ENCODE measurements around the gene FGR. TPM values are rescaled to one million over a fixed set of nuclear protein-coding genes. Genes with fewer than 3 reads are reported as not detected.
A peak's percentile ranks its signal among the peaks of the same experiment; 100 is the strongest.

The FGR gene
- total and polyA plus RNA-seq, 2 donors, result 3.4 to 15.8 TPM

GRCh38 chr1:27601321-27601770, 33.6 kb downstream of the FGR start:
- Histone ChIP-seq H3K27ac (ENCODE audit: low read depth) (peak overlapping the region; percentile 28), H3K36me3 (ENCODE audit: insufficient read depth) (no peaks in the 10 kb centered on the region), H3K4me1 (ENCODE audit: insufficient read depth) (no peaks in the 10 kb centered on the region), H3K4me3 (ENCODE audit: low read depth, low read length) (no peak overlapping the region)
- no peak for DNase-seq (ENCODE audit: extremely low spot score)

- no peak overlapping the region for H3K27ac ChIP-seq (ENCODE audit: low read depth)
- H3K4me1 ChIP-seq (ENCODE audit: insufficient read depth), result no peaks in the 10 kb centered on the region
- no peak for DNase-seq (ENCODE audit: extremely low spot score)
- no peaks in the 10 kb centered on the region for H3K36me3 ChIP-seq (ENCODE audit: insufficient read depth)
- H3K4me3 ChIP-seq (ENCODE audit: low read depth, low read length), result no peak overlapping the region
- WGBS, result 53% methylated on average over 3 of the region's 3 CpGs
Observed at GRCh38 chr1:27600498-27601175, 34.3 kb downstream of the FGR start.

DNA sequence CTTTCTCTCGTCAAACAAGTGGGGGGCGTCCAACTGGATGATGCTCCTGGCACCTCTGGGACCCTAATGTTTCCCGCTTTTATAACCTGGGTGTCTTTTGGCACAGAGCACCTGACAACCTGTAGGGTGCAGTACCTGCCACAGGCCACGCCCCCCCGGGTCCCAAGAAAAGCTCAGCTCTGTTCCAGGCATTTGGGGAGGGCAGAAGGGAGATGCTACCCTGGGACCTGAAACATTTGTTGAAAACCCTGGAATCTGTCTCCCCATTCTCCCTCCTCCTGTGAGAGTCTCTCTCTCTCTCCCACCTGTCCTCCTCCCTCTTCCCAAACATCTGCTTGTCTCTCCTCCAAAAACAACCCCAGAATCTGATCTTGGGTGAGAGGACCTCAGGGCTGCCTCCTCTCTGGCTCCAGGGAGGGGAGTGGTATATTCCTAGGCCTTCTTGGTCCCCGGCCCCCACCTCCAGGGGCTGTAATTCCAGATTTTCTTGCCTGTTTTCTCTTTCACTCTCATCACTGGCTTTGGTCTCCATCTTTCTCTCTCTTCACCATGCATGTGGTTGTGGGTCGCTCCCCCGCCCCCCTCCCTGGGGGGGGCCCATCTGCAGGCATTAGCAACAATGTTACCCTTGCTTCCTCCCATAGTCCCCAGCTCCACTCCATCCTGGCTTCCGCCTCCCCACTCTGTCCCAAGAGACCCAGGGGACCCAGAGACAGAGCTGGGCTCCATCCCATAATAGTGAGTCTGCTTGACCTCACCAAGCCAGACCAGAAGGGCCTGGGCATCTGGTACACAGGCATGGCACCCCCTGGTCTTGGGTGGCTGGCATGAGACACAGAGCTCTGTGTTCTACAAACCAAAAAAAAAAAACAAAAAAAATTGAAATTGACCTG, 35.1 kb downstream of the FGR start:
- H3K36me3 ChIP-seq (ENCODE audit: insufficient read depth), result no peaks in the 10 kb centered on the region
- DNase-seq (ENCODE audit: extremely low spot score), result no peak
- H3K4me3 ChIP-seq (ENCODE audit: low read depth, low read length), result no peak overlapping the region
- WGBS, result 36% methylated on average over 9 of the region's 9 CpGs
- no peaks in the 10 kb centered on the region for H3K4me1 ChIP-seq (ENCODE audit: insufficient read depth)
- peak overlapping the region; percentile 58 for H3K27ac ChIP-seq (ENCODE audit: low read depth)

DNA sequence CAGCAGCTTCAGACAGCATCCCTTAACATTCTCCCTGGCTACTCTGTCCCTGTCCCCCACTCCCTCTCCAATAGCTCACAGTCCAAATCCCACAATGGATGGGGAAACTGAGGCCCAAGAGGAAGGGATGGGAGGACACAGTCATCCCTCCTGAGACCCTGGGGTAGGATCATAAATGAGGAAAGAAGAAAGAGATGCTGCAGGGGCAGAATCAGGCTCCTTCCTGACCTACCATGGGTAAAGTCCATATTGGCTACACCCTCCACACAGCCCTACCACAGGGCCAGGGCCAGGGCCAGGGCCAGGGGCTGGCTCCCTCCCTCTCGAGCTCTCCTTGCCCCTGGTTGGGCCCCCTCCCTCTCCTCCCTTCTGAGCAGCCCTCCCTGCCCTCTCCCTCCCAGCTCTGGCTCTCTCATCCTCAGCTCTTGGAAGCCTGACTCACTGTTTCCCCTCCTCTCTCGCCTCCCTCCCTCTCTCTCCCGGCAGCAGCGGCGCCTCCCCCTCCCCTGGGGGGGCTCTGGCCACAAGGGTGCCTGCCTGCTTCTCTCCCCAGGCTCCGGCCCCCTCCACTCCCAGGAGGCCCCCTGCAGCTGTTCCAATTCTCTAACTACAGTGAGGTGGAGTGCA, 36.0 kb downstream of the FGR start:
- Histone ChIP-seq H3K36me3 (ENCODE audit: insufficient read depth) (no peaks in the 10 kb centered on the region), H3K4me3 (ENCODE audit: low read depth, low read length) (no peak overlapping the region), H3K27ac (ENCODE audit: low read depth) (peak overlapping the region; percentile 58), H3K4me1 (ENCODE audit: insufficient read depth) (no peaks in the 10 kb centered on the region)
- no peak for DNase-seq (ENCODE audit: extremely low spot score)
- WGBS, result 4% methylated on average over 6 of the region's 6 CpGs

- whole genome bisulfite sequencing, result 25% methylated on average over 3 of the region's 3 CpGs
- Histone ChIP-seq H3K36me3 (ENCODE audit: insufficient read depth) (no peaks in the 10 kb centered on the region), H3K4me3 (ENCODE audit: low read depth, low read length) (no peak overlapping the region), H3K27ac (ENCODE audit: low read depth) (peak overlapping the region; percentile 58), H3K4me1 (ENCODE audit: insufficient read depth) (no peaks in the 10 kb centered on the region)
- no peak for DNase-seq (ENCODE audit: extremely low spot score)
Observed at GRCh38 chr1:27598295-27598687, 36.7 kb downstream of the FGR start.

- no peak overlapping the region for H3K27ac ChIP-seq (ENCODE audit: low read depth)
- H3K4me1 ChIP-seq (ENCODE audit: insufficient read depth), result no peaks in the 10 kb centered on the region
- WGBS, result 34% methylated on average over 7 of the region's 7 CpGs
- H3K4me3 ChIP-seq (ENCODE audit: low read depth, low read length), result no peak overlapping the region
- DNase-seq (ENCODE audit: extremely low spot score), result no peak
- H3K36me3 ChIP-seq (ENCODE audit: insufficient read depth), result no peaks in the 10 kb centered on the region
Observed at GRCh38 chr1:27597516-27598294, 37.3 kb downstream of the FGR start.

GRCh38 chr1:27596986-27597385, 38.0 kb downstream of the FGR start:
- 57% methylated on average over 4 of the region's 4 CpGs for WGBS
- DNase-seq (ENCODE audit: extremely low spot score), result no peak
- Histone ChIP-seq H3K27ac (ENCODE audit: low read depth) (no peak overlapping the region), H3K4me3 (ENCODE audit: low read depth, low read length) (no peak overlapping the region), H3K4me1 (ENCODE audit: insufficient read depth) (no peaks in the 10 kb centered on the region), H3K36me3 (ENCODE audit: insufficient read depth) (no peaks in the 10 kb centered on the region)

DNA sequence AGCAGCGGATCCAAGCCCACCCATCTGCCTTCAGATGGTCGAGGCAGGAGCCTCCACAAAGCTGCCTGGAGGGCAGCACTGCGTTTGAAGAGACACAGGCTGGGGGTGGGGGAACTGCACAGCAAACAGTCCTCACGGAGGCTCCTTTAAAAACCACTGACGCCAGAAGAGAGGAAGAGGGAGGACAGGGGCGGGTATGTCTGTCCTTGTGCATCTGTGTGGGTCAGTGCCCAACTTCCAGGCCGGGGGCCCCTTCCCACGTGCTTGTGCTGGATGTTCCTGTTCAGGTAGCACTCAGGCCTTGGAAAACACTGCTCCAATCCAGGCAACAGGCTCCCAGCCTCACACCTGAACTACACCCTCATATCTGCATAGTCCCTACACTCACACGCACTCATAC, 38.7 kb downstream of the FGR start:
- DNase-seq (ENCODE audit: extremely low spot score), result no peak
- Histone ChIP-seq H3K27ac (ENCODE audit: low read depth) (no peak overlapping the region), H3K36me3 (ENCODE audit: insufficient read depth) (no peaks in the 10 kb centered on the region), H3K4me3 (ENCODE audit: low read depth, low read length) (no peak overlapping the region), H3K4me1 (ENCODE audit: insufficient read depth) (no peaks in the 10 kb centered on the region)
- WGBS, result 37% methylated on average over 9 of the region's 9 CpGs

DNA sequence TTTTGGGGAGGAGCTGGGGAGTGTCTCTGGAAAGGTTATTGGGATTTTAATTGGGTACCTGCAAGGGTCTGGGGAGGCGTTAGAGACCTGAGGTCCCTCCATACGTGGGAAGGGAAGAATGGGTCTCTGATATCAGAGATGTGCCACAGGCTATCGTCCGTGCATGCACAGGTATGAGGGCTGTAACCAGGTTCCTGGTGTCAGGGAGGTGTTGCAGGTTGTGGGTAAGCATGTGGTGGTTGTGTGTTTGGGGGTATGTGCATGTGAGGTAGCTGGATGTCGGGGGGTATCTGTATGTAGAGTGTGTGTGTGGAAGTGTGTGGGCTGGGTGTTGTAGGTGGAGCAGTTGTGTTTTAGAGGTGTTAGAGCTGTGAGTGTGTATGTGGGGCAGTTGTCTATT, 39.4 kb downstream of the FGR start:
- Histone ChIP-seq H3K4me1 (ENCODE audit: insufficient read depth) (no peaks in the 10 kb centered on the region), H3K36me3 (ENCODE audit: insufficient read depth) (no peaks in the 10 kb centered on the region), H3K27ac (ENCODE audit: low read depth) (no peak overlapping the region), H3K4me3 (ENCODE audit: low read depth, low read length) (no peak overlapping the region)
- DNase-seq (ENCODE audit: extremely low spot score), result no peak
- 80% methylated on average over 5 of the region's 5 CpGs for WGBS

DNA sequence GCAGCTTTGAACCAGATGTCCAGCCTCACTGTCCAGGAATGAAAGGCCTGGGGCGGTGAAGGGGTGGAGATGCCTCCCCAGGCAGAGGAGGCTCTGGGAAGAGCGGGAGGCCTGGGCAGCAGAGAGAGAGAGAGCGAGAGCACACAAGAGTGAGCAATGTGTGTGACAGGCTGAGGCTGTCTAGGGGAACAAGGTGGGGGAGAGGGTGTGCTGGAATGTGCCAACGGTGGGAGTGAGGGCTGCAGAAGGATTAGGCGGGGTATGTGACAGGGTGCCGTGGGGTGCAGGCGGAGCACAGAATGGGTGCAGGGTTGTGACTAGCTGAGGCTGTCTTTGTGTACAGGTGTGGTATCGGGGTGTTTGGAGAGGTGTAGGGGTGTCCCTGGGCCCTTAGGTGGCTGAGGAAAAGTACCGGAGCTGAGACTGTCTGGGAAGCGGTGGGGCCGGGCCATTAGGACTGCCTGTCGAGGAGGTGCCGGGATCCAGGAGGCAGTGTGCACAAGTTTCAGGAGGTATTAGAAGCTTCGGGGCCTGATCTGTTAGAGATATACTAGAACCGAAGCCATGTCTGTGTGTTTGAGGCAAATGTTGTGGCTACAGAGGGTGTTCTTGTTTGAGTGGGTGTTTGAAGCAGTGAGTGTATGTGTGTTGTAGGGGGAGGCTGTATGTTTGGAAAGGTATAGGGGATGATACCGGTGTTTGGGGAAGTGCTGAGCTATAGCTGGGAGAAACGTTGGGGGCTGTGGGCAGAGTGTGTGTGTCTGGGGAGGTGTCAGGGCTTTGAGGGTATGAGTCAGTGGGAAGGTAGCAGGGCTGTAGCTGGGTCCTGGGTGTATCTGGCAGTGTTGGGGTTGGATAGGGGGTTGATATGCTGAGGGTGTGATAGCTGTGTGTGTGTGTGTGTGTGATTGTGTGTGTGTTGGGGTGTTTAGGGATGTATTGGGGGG, 40.1 kb downstream of the FGR start:
- no peak for DNase-seq (ENCODE audit: extremely low spot score)
- WGBS, result 46% methylated on average over 17 of the region's 17 CpGs

DNA sequence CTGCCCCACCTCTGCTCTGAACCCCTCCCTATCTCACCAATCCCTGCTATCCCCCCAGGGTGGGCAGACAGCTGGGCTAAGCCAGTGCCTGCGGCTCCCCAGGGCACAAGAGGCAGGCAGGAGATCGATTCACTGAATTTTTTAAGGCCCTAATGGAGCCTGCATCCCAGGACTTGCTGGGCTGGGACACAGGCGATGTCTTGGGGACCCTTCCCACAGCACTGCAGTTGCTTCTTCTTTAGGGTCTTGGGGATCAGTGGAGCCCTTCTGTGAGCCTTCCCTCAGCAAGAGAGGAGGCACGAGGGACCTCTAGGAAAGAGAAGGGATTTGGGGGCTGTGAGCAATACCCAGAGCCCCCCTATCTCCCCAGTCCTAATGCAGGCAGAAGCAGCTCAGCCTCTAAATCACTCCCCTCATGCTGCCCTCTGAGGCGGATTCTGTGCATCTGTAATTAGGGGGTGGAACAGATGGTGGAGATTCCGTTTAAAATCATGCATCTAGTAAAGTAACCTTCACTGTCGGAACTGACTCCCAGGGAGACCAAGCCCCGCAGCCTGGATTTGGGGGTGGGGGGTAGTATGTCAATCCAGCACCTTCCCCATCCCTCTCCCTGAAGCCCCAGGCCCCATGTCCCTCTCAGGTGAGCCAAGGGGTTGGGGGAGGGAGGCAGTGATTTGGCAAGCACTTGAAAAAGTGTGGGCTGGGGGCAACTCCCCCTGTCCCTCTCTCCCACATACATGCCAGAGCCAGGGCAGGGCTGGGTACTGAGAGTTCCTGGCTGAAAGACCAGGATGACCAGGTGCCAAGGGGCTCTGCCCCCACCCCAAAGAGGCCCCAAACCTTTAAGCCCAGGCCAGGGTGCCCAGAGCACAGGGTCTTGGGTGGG, 41.1 kb downstream of the FGR start:
- 52% methylated on average over 8 of the region's 8 CpGs for WGBS
- H3K36me3 ChIP-seq (ENCODE audit: insufficient read depth), result no peaks in the 10 kb centered on the region
- H3K27ac ChIP-seq (ENCODE audit: low read depth), result peak overlapping the region; percentile 30
- DNase-seq (ENCODE audit: extremely low spot score), result no peak
- H3K4me1 ChIP-seq (ENCODE audit: insufficient read depth), result no peaks in the 10 kb centered on the region
- no peak overlapping the region for H3K4me3 ChIP-seq (ENCODE audit: low read depth, low read length)

More for the DNA sequence above, 40.1 kb downstream of the FGR start:
- Histone ChIP-seq H3K36me3 (ENCODE audit: insufficient read depth) (no peaks in the 10 kb centered on the region), H3K27ac (ENCODE audit: low read depth) (no peak overlapping the region), H3K4me1 (ENCODE audit: insufficient read depth) (no peaks in the 10 kb centered on the region), H3K4me3 (ENCODE audit: low read depth, low read length) (no peak overlapping the region)
